ENCODE measurements around the gene SMIM15.

Gene SMIM15

GRCh38 chr5:61159070-61159469 lies 3.2 kb downstream of the SMIM15 start:
- no peak for DNase-seq

- no peak for DNase-seq
Observed at GRCh38 chr5:61151893-61152292, 10.4 kb downstream of the SMIM15 start.

GRCh38 chr5:61148515-61148914 lies 13.8 kb downstream of the SMIM15 start:
- DNase-seq: no peak

GRCh38 chr5:61142811-61143210 lies 19.5 kb downstream of the SMIM15 start:
- no peak for DNase-seq

- DNase-seq: no peak
Observed at GRCh38 chr5:61142391-61142790, 19.9 kb downstream of the SMIM15 start.

- no peak for DNase-seq
Observed at GRCh38 chr5:61141801-61142200, 20.5 kb downstream of the SMIM15 start.

- DNase-seq: no peak
Observed at GRCh38 chr5:61139931-61140330, 22.3 kb downstream of the SMIM15 start.

- no peak for DNase-seq
Observed at GRCh38 chr5:61139094-61139873, 23.0 kb downstream of the SMIM15 start.

- no peak for DNase-seq
Observed at GRCh38 chr5:61137835-61138234, 24.4 kb downstream of the SMIM15 start.

- no peak for DNase-seq
Observed at GRCh38 chr5:61132559-61132958, 29.7 kb downstream of the SMIM15 start.

- no peak for DNase-seq
Observed at GRCh38 chr5:61130289-61130688, 32.0 kb downstream of the SMIM15 start.

- DNase-seq: no peak
Observed at GRCh38 chr5:61123145-61123544, 39.1 kb downstream of the SMIM15 start.

GRCh38 chr5:61120534-61120933 lies 41.7 kb downstream of the SMIM15 start:
- DNase-seq: no peak

- DNase-seq: no peak
Observed at GRCh38 chr5:61119066-61119465, 43.2 kb downstream of the SMIM15 start.

- DNase-seq: no peak
Observed at GRCh38 chr5:61115968-61116367, 46.3 kb downstream of the SMIM15 start.

- no peak for DNase-seq
Observed at GRCh38 chr5:61114441-61114840, 47.8 kb downstream of the SMIM15 start.

Measured in activated CD4-positive, CD25-positive, alpha-beta regulatory T cell (primary cell).